Esophagus muscularis mucosa (tissue), 3 donors: ENCODE measurements around the gene STARD6.

Experiments used
- CTCF ChIP-seq, 3 experiments: fragments of 200-600 bp in 2 of 3; fragments of 450-650 bp in 1 of 3; sonication (generic) in 2 of 3; IDR thresholded peaks; one replicate each; pipeline ENCODE4 v1.5.1; 2017 to 2019; ENCODE audit warnings: antibody characterized with exemption in 3 of 3, mild to moderate bottlenecking in 2 of 3, moderate library complexity in 1 of 3
- POLR2A ChIP-seq: fragments of 450-650 bp; IDR thresholded peaks from one replicate; pipeline ENCODE4 v1.6.1; 2017; ENCODE audit warnings: antibody characterized with exemption, moderate library complexity, mild to moderate bottlenecking, low read depth

- TF ChIP-seq POLR2A, result no peak
- TF ChIP-seq CTCF (IDR thresholded peaks at IDR 0.05), result no peak
These were observed 22.0 kb downstream of the STARD6 start for GRCh38 chr18:54335638-54336173.
